Karpas-422 (cell line): ENCODE measurements around the gene ANKS1A. TPM values are rescaled to one million over a fixed set of nuclear protein-coding genes. Genes with fewer than 3 reads are reported as not detected.
"Not testable (repeated sequence)": the region's sequence is repeated elsewhere in the genome, so short reads cannot be mapped to it uniquely, and the experiment has no call there.

ENCODE experiments used
- DNase-seq: peaks from one replicate; pipeline ENCODE4 v3.0.0-alpha.2; 2015
- H2AFZ ChIP-seq: fragments of 200-600 bp; sonication (generic); 2 replicates; pipeline ENCODE4 v1.6.1; 2014; ENCODE audit warnings: antibody characterized with exemption, low read length, mixed read lengths
- H3K27ac ChIP-seq: fragments of 200-600 bp; sonication (generic); 2 replicates; pipeline ENCODE4 v1.5.1; 2014; ENCODE audit warnings: mild to moderate bottlenecking, low read length, moderate library complexity
- H3K27me3 ChIP-seq: fragments of 200-600 bp; sonication (generic); 2 replicates; pipeline ENCODE4 v1.6.1; 2014; ENCODE audit warnings: low read length, mixed read lengths
- H3K36me3 ChIP-seq: fragments of 200-600 bp; sonication (generic); 2 replicates; pipeline ENCODE4 v1.6.1; 2014; ENCODE audit warnings: low read length, mixed read lengths; ENCODE audit not compliant: insufficient read depth
- H3K4me1 ChIP-seq: fragments of 200-600 bp; sonication (generic); 2 replicates; pipeline ENCODE4 v1.6.1; 2014; ENCODE audit warnings: mild to moderate bottlenecking, low read length, mixed read lengths
- H3K4me2 ChIP-seq: fragments of 200-600 bp; sonication (generic); 2 replicates; pipeline ENCODE4 v1.6.1; 2014; ENCODE audit warnings: low read length, low read depth, mild to moderate bottlenecking; ENCODE audit not compliant: poor library complexity, severe bottlenecking
- H3K4me3 ChIP-seq: fragments of 200-600 bp; sonication (generic); 2 replicates; pipeline ENCODE4 v1.5.1; 2014; ENCODE audit warnings: mild to moderate bottlenecking, antibody characterized with exemption, low read length, mixed read lengths
- H3K79me2 ChIP-seq: fragments of 200-600 bp; sonication (generic); 2 replicates; pipeline ENCODE4 v1.6.1; 2014; ENCODE audit warnings: mild to moderate bottlenecking, low read length, mixed read lengths
- H3K9ac ChIP-seq: fragments of 200-600 bp; sonication (generic); 2 replicates; pipeline ENCODE4 v1.6.0; 2014; ENCODE audit warnings: low read length
- H3K9me2 ChIP-seq: fragments of 200-600 bp; sonication (generic), shearing (Covaris generic); replicated peaks from 2 replicates; pipeline ENCODE4 v1.6.0; 2014; ENCODE audit warnings: mild to moderate bottlenecking, low read length, moderate library complexity; ENCODE audit not compliant: insufficient read depth
- H3K9me3 ChIP-seq: fragments of 300-700, 200-600 bp; sonication (generic); 2 replicates; pipeline ENCODE4 v1.6.1; 2014; ENCODE audit warnings: low read length, mixed read lengths
- H4K20me1 ChIP-seq: fragments of 200-600 bp; sonication (generic); 2 replicates; pipeline ENCODE4 v1.6.1; 2014; ENCODE audit warnings: mild to moderate bottlenecking, antibody characterized with exemption, low read length, low read depth; ENCODE audit not compliant: insufficient read depth
- total RNA-seq: library from RNA; depleted of rRNA; stranded (reverse); fragments of >200 nt; shearing (Covaris generic); gene quantifications from 2 replicates; pipeline ENCODE4 v1.2.3, GENCODE V29; 2014; ENCODE audit warnings: low replicate concordance

The ANKS1A gene
- total RNA-seq, 1 experiment from 2014 or later, result 7.0 TPM

- Histone ChIP-seq H4K20me1 (peaks cover 14% of the 10 kb centered on the region), H3K4me3 (peak overlapping the region; percentile 94), H3K27me3 (no peaks in the 10 kb centered on the region), H3K9me3 (no peaks in the 10 kb centered on the region), H3K27ac (no peak overlapping the region), H2AFZ (no peak overlapping the region), H3K9me2 (no peaks in the 10 kb centered on the region), H3K4me2 (peak overlapping the region; percentile 95), H3K9ac (peak overlapping the region; percentile 92), H3K79me2 (peaks cover 62% of the 10 kb centered on the region), H3K4me1 (peaks cover 40% of the 10 kb centered on the region), H3K36me3 (no peaks in the 10 kb centered on the region)
- DNase-seq, result no peak
These were observed 1.5 kb downstream of the ANKS1A start for GRCh38 chr6:34890533-34890925.

- H3K27ac ChIP-seq, result no peak overlapping the region
- no peak overlapping the region for H2AFZ ChIP-seq
- no peak for DNase-seq
- no peaks in the 10 kb centered on the region for H3K36me3 ChIP-seq
- H3K79me2 ChIP-seq, result peaks cover 57% of the 10 kb centered on the region
- peaks cover 38% of the 10 kb centered on the region for H3K4me1 ChIP-seq
- H4K20me1 ChIP-seq, result peaks cover 14% of the 10 kb centered on the region
- no peak overlapping the region for H3K4me2 ChIP-seq
- no peaks in the 10 kb centered on the region for H3K27me3 ChIP-seq
- no peak overlapping the region for H3K4me3 ChIP-seq
- no peaks in the 10 kb centered on the region for H3K9me3 ChIP-seq
- H3K9me2 ChIP-seq, result no peaks in the 10 kb centered on the region
- no peak overlapping the region for H3K9ac ChIP-seq
These were observed 2.2 kb downstream of the ANKS1A start for GRCh38 chr6:34891296-34891695.

GRCh38 chr6:34894693-34895092 is 5.6 kb downstream of the ANKS1A start:
- Histone ChIP-seq H3K4me3 (no peak overlapping the region), H3K9me2 (no peaks in the 10 kb centered on the region), H3K9me3 (no peaks in the 10 kb centered on the region), H3K4me1 (peaks cover 22% of the 10 kb centered on the region), H3K27ac (no peak overlapping the region), H3K9ac (no peak overlapping the region), H3K4me2 (peak overlapping the region; percentile 17), H3K79me2 (peaks cover 66% of the 10 kb centered on the region), H3K36me3 (no peaks in the 10 kb centered on the region), H2AFZ (no peak overlapping the region), H3K27me3 (no peaks in the 10 kb centered on the region), H4K20me1 (peaks cover 28% of the 10 kb centered on the region)
- DNase-seq, result no peak

GRCh38 chr6:34897130-34897529 is 8.1 kb downstream of the ANKS1A start:
- no peak overlapping the region for H3K4me2 ChIP-seq
- H3K27ac ChIP-seq, result no peak overlapping the region
- H3K36me3 ChIP-seq, result no peaks in the 10 kb centered on the region
- no peak overlapping the region for H3K4me3 ChIP-seq
- no peak overlapping the region for H3K9ac ChIP-seq
- peaks cover 25% of the 10 kb centered on the region for H4K20me1 ChIP-seq
- no peaks in the 10 kb centered on the region for H3K9me2 ChIP-seq
- H3K27me3 ChIP-seq, result no peaks in the 10 kb centered on the region
- peaks cover 10% of the 10 kb centered on the region for H3K4me1 ChIP-seq
- H3K9me3 ChIP-seq, result no peaks in the 10 kb centered on the region
- DNase-seq, result no peak
- H2AFZ ChIP-seq, result no peak overlapping the region
- H3K79me2 ChIP-seq, result peaks cover 62% of the 10 kb centered on the region

GRCh38 chr6:34897716-34898115 is 8.7 kb downstream of the ANKS1A start:
- H3K36me3 ChIP-seq, result no peaks in the 10 kb centered on the region
- peaks cover 60% of the 10 kb centered on the region for H3K79me2 ChIP-seq
- DNase-seq, result no peak
- no peaks in the 10 kb centered on the region for H3K9me3 ChIP-seq
- peaks cover 25% of the 10 kb centered on the region for H4K20me1 ChIP-seq
- no peak overlapping the region for H3K4me3 ChIP-seq
- no peaks in the 10 kb centered on the region for H3K27me3 ChIP-seq
- no peaks in the 10 kb centered on the region for H3K9me2 ChIP-seq
- H3K4me1 ChIP-seq, result peaks cover 10% of the 10 kb centered on the region
- no peak overlapping the region for H3K4me2 ChIP-seq
- no peak overlapping the region for H2AFZ ChIP-seq
- H3K9ac ChIP-seq, result no peak overlapping the region
- H3K27ac ChIP-seq, result no peak overlapping the region

GRCh38 chr6:34899748-34900147 is 10.7 kb downstream of the ANKS1A start:
- not testable (repeated sequence) for H3K4me2 ChIP-seq, H3K9ac ChIP-seq, H3K4me1 ChIP-seq, DNase-seq, H3K9me2 ChIP-seq, H3K9me3 ChIP-seq, H3K36me3 ChIP-seq, H3K27me3 ChIP-seq, H2AFZ ChIP-seq, H3K27ac ChIP-seq, H3K4me3 ChIP-seq
- Histone ChIP-seq H3K79me2 (peaks cover 42% of the 10 kb centered on the region), H4K20me1 (peaks cover 14% of the 10 kb centered on the region)

GRCh38 chr6:34900321-34901031 is 11.4 kb downstream of the ANKS1A start:
- Histone ChIP-seq H2AFZ (no peak overlapping the region), H3K9ac (no peak overlapping the region), H3K4me3 (no peak overlapping the region), H3K36me3 (no peaks in the 10 kb centered on the region), H3K4me2 (no peak overlapping the region), H4K20me1 (peaks cover 17% of the 10 kb centered on the region), H3K9me2 (no peaks in the 10 kb centered on the region), H3K79me2 (peaks cover 37% of the 10 kb centered on the region), H3K27ac (no peak overlapping the region), H3K4me1 (no peaks in the 10 kb centered on the region), H3K27me3 (no peaks in the 10 kb centered on the region), H3K9me3 (no peaks in the 10 kb centered on the region)
- DNase-seq, result no peak

GRCh38 chr6:34901930-34902329 is 12.9 kb downstream of the ANKS1A start:
- no peaks in the 10 kb centered on the region for H3K36me3 ChIP-seq
- H3K79me2 ChIP-seq, result peaks cover 35% of the 10 kb centered on the region
- H3K9me2 ChIP-seq, result no peaks in the 10 kb centered on the region
- no peak overlapping the region for H3K4me3 ChIP-seq
- H4K20me1 ChIP-seq, result peaks cover 29% of the 10 kb centered on the region
- no peaks in the 10 kb centered on the region for H3K9me3 ChIP-seq
- no peak overlapping the region for H3K27ac ChIP-seq
- DNase-seq, result no peak
- no peak overlapping the region for H3K9ac ChIP-seq
- no peaks in the 10 kb centered on the region for H3K4me1 ChIP-seq
- no peak overlapping the region for H2AFZ ChIP-seq
- no peak overlapping the region for H3K4me2 ChIP-seq
- H3K27me3 ChIP-seq, result no peaks in the 10 kb centered on the region
